ENCODE data around the gene ZNF385D. TPM values are rescaled to one million over a fixed set of nuclear protein-coding genes. Genes with fewer than 3 reads are reported as not detected.

Gene ZNF385D, protein sequence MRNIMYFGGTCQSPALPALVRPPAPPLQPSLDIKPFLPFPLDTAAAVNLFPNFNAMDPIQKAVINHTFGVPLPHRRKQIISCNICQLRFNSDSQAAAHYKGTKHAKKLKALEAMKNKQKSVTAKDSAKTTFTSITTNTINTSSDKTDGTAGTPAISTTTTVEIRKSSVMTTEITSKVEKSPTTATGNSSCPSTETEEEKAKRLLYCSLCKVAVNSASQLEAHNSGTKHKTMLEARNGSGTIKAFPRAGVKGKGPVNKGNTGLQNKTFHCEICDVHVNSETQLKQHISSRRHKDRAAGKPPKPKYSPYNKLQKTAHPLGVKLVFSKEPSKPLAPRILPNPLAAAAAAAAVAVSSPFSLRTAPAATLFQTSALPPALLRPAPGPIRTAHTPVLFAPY
- polyA plus RNA-seq (2013) = 0.19 and 0.26 TPM in 2 replicates

DNA sequence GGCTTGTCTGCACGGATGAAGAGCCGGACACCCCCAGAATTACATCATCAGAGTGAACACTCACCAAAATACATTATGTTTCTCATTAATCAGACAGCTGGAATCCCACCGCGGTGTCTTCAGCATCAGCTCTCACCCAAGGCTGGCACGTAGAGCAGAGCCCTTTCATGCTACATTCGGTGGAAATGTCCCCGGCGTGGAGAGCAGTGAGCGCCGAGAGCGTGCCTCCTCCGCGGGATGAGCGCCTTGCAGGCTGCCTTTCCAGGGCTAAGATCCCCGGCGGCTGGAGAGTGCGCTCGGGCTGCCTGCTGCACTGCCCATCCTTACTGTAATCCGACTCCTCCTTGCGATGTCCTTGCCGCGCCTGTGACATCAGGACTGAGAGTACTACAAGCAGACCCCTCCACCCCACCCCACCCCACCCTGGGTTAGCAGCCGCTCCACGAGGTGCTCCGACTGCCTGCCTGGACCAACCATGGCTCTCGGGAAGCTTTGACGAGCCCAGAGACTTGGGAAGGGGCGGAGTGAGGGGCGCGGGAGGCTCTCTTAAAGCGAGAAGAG is at the start of gene ZNF385D:
Gene ZNF385D (minus strand): TSS at position 380 of the 561 bp plus-strand sequence. CDS start 294 bp downstream, at position 86.
- Histone ChIP-seq H4K12ac (ENCODE audit: low read depth, low read length) (no peak within 1 kb of the TSS), H2BK120ac (ENCODE audit: insufficient read depth, low read length, poor library complexity) (no peak within 1 kb of the TSS), H3K18ac (ENCODE audit: low read length) (no peak within 1 kb of the TSS), H3K36me3 (ENCODE audit: control insufficient read depth in 1 of 2, insufficient read depth in 2 of 2, low read length in 2 of 2) (peaks cover 0 to 2% of the 10 kb centered on the region in 2 experiments), H2BK12ac (ENCODE audit: low read length) (no peak within 1 kb of the TSS), H3K4ac (ENCODE audit: low read depth, low read length) (no peak within 1 kb of the TSS), H2AFZ (ENCODE audit: insufficient read depth, low read length, poor library complexity) (no peak within 1 kb of the TSS), H3K4me3 (ENCODE audit: low read depth, low read length) (peak within 1 kb of the TSS; percentile 44), H4K8ac (ENCODE audit: low read depth, low read length) (no peak within 1 kb of the TSS), H3K4me2 (ENCODE audit: low read length) (peak within 1 kb of the TSS; percentile 78), H3K4me1 (ENCODE audit: control insufficient read depth in 1 of 2, insufficient read depth in 2 of 2, low read length in 2 of 2) (no peaks in the 10 kb centered on the region), H3K27ac (ENCODE audit: low read depth, low read length) (no peak within 1 kb of the TSS), H3K9ac (ENCODE audit: low read length) (no peak within 1 kb of the TSS), H2BK5ac (ENCODE audit: low read depth, low read length, poor library complexity) (no peak within 1 kb of the TSS), H3K23ac (ENCODE audit: low read length) (no peak within 1 kb of the TSS), H3K79me1 (ENCODE audit: low read length) (no peaks in the 10 kb centered on the region), H3K79me2 (ENCODE audit: control insufficient read depth, insufficient read depth, low read length, poor library complexity) (no peaks in the 10 kb centered on the region), H2AK5ac (ENCODE audit: low read length) (no peak within 1 kb of the TSS), H4K91ac (ENCODE audit: low read depth, low read length) (no peak within 1 kb of the TSS), H3K9me3 (ENCODE audit: insufficient read depth, low read depth, low read length) (no peaks in the 10 kb centered on the region), H3K14ac (ENCODE audit: low read length) (no peak within 1 kb of the TSS), H3K27me3 (ENCODE audit: insufficient read depth, low read length) (peaks cover 4% of the 10 kb centered on the region)
- DNase-seq = no peak
- no CpG with 5 or more reads among the region's 31 CpGs for WGBS (ENCODE audit: extremely low coverage, insufficient coverage, insufficient read length)

- Histone ChIP-seq H3K4me1 (ENCODE audit: control insufficient read depth in 1 of 2, insufficient read depth in 2 of 2, low read length in 2 of 2) (no peaks in the 10 kb centered on the region), H2AK5ac (ENCODE audit: low read length) (no peak overlapping the region), H3K79me1 (ENCODE audit: low read length) (no peaks in the 10 kb centered on the region), H2AFZ (ENCODE audit: insufficient read depth, low read length, poor library complexity) (no peak overlapping the region), H3K23ac (ENCODE audit: low read length) (no peak overlapping the region), H3K27me3 (ENCODE audit: insufficient read depth, low read length) (no peaks in the 10 kb centered on the region), H3K27ac (ENCODE audit: low read depth, low read length) (no peak overlapping the region), H3K36me3 (ENCODE audit: control insufficient read depth in 1 of 2, insufficient read depth in 2 of 2, low read length in 2 of 2) (no peaks in the 10 kb centered on the region), H3K18ac (ENCODE audit: low read length) (no peak overlapping the region), H3K4me2 (ENCODE audit: low read length) (no peak overlapping the region), H4K8ac (ENCODE audit: low read depth, low read length) (no peak overlapping the region), H3K4me3 (ENCODE audit: low read depth, low read length) (no peak overlapping the region), H3K4ac (ENCODE audit: low read depth, low read length) (no peak overlapping the region), H3K9me3 (ENCODE audit: insufficient read depth, low read depth, low read length) (no peaks in the 10 kb centered on the region), H2BK120ac (ENCODE audit: insufficient read depth, low read length, poor library complexity) (no peak overlapping the region), H3K79me2 (ENCODE audit: control insufficient read depth, insufficient read depth, low read length, poor library complexity) (no peaks in the 10 kb centered on the region), H4K91ac (ENCODE audit: low read depth, low read length) (no peak overlapping the region), H4K12ac (ENCODE audit: low read depth, low read length) (no peak overlapping the region), H3K14ac (ENCODE audit: low read length) (no peak overlapping the region), H2BK5ac (ENCODE audit: low read depth, low read length, poor library complexity) (no peak overlapping the region), H2BK12ac (ENCODE audit: low read length) (no peak overlapping the region), H3K9ac (ENCODE audit: low read length) (no peak overlapping the region)
- DNase-seq = no peak
- no CpG with 5 or more reads among the region's 9 CpGs for WGBS (ENCODE audit: extremely low coverage, insufficient coverage, insufficient read length)
Observed at GRCh38 chr3:21798356-21799088, 47.5 kb upstream of the ZNF385D start.

DNA sequence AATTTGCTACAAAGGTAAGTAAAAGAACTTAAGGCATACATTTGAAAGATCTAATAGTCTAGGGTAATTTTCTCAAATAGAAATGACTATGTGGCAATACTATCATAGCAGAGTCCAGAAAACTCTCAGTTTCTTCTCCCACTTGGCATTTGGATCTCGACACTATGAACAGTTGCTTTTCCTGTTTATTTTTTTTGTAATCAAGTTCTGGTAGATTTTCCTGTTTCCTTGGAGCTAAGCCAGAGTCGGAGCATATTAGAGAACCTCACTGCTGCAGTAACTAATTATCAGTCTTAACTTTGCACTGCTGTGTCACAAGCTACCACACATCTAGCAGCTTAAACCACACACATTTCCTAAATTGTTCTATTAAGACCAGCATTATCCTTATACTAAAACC is 44.9 kb upstream of the ZNF385D start:
- Histone ChIP-seq H3K79me1 (ENCODE audit: low read length) (no peaks in the 10 kb centered on the region), H3K9ac (ENCODE audit: low read length) (no peak overlapping the region), H4K12ac (ENCODE audit: low read depth, low read length) (no peak overlapping the region), H3K36me3 (ENCODE audit: control insufficient read depth in 1 of 2, insufficient read depth in 2 of 2, low read length in 2 of 2) (no peaks in the 10 kb centered on the region), H2AFZ (ENCODE audit: insufficient read depth, low read length, poor library complexity) (no peak overlapping the region), H3K9me3 (ENCODE audit: insufficient read depth, low read depth, low read length) (no peaks in the 10 kb centered on the region), H4K8ac (ENCODE audit: low read depth, low read length) (no peak overlapping the region), H3K4me3 (ENCODE audit: low read depth, low read length) (no peak overlapping the region), H3K27ac (ENCODE audit: low read depth, low read length) (no peak overlapping the region), H4K91ac (ENCODE audit: low read depth, low read length) (no peak overlapping the region), H3K27me3 (ENCODE audit: insufficient read depth, low read length) (no peaks in the 10 kb centered on the region), H3K14ac (ENCODE audit: low read length) (no peak overlapping the region), H3K79me2 (ENCODE audit: control insufficient read depth, insufficient read depth, low read length, poor library complexity) (no peaks in the 10 kb centered on the region), H2BK5ac (ENCODE audit: low read depth, low read length, poor library complexity) (no peak overlapping the region), H2BK120ac (ENCODE audit: insufficient read depth, low read length, poor library complexity) (no peak overlapping the region), H3K18ac (ENCODE audit: low read length) (no peak overlapping the region), H3K23ac (ENCODE audit: low read length) (no peak overlapping the region), H2BK12ac (ENCODE audit: low read length) (no peak overlapping the region), H3K4ac (ENCODE audit: low read depth, low read length) (no peak overlapping the region), H2AK5ac (ENCODE audit: low read length) (no peak overlapping the region), H3K4me1 (ENCODE audit: control insufficient read depth in 1 of 2, insufficient read depth in 2 of 2, low read length in 2 of 2) (no peaks in the 10 kb centered on the region), H3K4me2 (ENCODE audit: low read length) (no peak overlapping the region)
- no peak for DNase-seq
- no CpG with 5 or more reads among the region's 2 CpGs for WGBS (ENCODE audit: extremely low coverage, insufficient coverage, insufficient read length)

- H2AK5ac ChIP-seq (ENCODE audit: low read length) = no peak overlapping the region
Observed at GRCh38 chr3:21795152-21795837, 44.3 kb upstream of the ZNF385D start.

More at GRCh38 chr3:21795152-21795837, 44.3 kb upstream of the ZNF385D start:
- no peaks in the 10 kb centered on the region for H3K27me3 ChIP-seq (ENCODE audit: insufficient read depth, low read length)
- H4K12ac ChIP-seq (ENCODE audit: low read depth, low read length) = no peak overlapping the region
- no peak overlapping the region for H3K14ac ChIP-seq (ENCODE audit: low read length)
- H3K79me1 ChIP-seq (ENCODE audit: low read length) = no peaks in the 10 kb centered on the region
- no peak overlapping the region for H2BK12ac ChIP-seq (ENCODE audit: low read length)
- no peak overlapping the region for H3K9ac ChIP-seq (ENCODE audit: low read length)
- no peaks in the 10 kb centered on the region for H3K4me1 ChIP-seq (ENCODE audit: control insufficient read depth in 1 of 2, insufficient read depth in 2 of 2, low read length in 2 of 2)
- no peaks in the 10 kb centered on the region for H3K9me3 ChIP-seq (ENCODE audit: insufficient read depth, low read depth, low read length)
- no peak overlapping the region for H2BK120ac ChIP-seq (ENCODE audit: insufficient read depth, low read length, poor library complexity)
- H3K4me2 ChIP-seq (ENCODE audit: low read length) = no peak overlapping the region
- H3K79me2 ChIP-seq (ENCODE audit: control insufficient read depth, insufficient read depth, low read length, poor library complexity) = no peaks in the 10 kb centered on the region
- no peak overlapping the region for H4K8ac ChIP-seq (ENCODE audit: low read depth, low read length)
- H3K18ac ChIP-seq (ENCODE audit: low read length) = no peak overlapping the region
- no peak overlapping the region for H2AFZ ChIP-seq (ENCODE audit: insufficient read depth, low read length, poor library complexity)
- DNase-seq = no peak
- no peak overlapping the region for H4K91ac ChIP-seq (ENCODE audit: low read depth, low read length)
- no peak overlapping the region for H2BK5ac ChIP-seq (ENCODE audit: low read depth, low read length, poor library complexity)
- no peak overlapping the region for H3K4me3 ChIP-seq (ENCODE audit: low read depth, low read length)
- H3K4ac ChIP-seq (ENCODE audit: low read depth, low read length) = no peak overlapping the region
- H3K36me3 ChIP-seq (ENCODE audit: control insufficient read depth in 1 of 2, insufficient read depth in 2 of 2, low read length in 2 of 2) = no peaks in the 10 kb centered on the region
- no peak overlapping the region for H3K23ac ChIP-seq (ENCODE audit: low read length)
- no peak overlapping the region for H3K27ac ChIP-seq (ENCODE audit: low read depth, low read length)
- no CpG with 5 or more reads among the region's 5 CpGs for WGBS (ENCODE audit: extremely low coverage, insufficient coverage, insufficient read length)
